Midbrain (tissue), 1 donor: ENCODE measurements around the gene PKP1.

ENCODE experiments used
- DNase-seq: peaks from one replicate; lab custom pipeline; 2025; lab: John Stamatoyannopoulos, UW

The PKP1 gene

DNA sequence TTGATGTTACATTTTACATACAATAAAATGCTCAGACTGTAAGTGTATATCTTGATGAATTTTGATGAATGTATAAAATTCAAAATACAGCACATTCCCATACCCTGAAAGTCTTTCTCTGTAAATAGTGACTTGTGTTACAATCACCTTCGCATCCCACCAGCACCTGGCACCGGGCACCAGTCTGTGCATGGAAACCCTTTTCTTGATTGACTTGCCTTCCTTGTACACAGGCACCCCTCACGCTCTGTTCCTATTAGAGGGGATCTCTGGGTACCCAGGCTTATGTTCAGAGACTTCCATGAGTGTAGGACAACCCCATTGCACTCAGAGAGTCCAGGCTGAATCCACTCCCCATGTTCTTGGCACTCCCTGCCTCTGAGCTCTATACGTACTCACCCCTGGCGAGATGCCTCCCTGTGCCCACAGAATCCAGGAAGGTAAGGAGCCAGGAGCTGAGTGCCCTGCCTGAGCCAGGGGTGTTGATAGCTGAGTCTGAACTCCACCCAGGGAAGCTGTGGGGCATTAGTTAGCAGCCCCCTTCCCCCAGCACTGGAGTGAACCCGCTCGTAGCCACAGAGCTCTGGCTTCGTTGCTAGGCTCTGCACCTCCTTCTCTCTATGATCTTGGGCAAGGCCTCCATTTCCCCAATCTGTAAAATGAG lies 22.5 kb upstream of the PKP1 start:
- no peak for DNase-seq

DNA sequence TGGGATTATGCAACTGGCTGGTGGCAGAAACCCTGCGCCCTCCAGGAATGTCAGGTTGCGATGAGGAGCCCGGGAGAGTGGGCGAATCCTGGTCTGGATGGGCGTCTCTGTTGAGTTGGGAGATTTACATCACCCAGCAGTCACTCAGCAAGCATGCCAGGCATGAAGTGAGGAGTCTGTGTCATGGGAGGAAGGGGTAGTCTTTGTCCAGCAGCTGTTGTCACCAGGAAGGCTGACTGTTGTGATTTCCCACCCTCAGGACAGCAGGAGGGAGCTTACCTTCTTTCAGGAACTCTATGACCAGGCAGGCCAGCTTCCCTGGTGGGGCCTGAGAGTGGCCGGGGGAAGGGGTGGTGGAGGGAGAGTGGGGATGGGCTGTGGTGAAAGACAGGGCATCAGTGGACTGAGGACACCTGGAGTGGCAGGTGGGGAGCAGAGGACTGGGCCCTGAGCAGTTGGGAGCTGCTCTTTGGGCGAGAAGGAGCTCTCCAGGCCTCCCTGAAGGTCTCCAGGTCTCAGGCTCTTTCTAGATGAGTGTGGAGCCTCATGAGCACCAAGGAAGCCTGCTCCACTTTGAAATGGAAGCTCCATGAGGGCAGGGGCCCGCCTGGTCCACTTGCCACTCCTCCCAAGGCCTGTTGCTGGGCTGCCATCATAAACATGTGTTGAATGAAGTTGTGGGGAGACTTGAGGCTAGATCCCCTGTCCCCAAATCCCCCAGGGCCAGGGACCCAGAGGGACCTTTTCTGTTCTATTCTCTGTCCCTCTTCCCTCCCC lies 21.3 kb upstream of the PKP1 start:
- no peak for DNase-seq

DNA sequence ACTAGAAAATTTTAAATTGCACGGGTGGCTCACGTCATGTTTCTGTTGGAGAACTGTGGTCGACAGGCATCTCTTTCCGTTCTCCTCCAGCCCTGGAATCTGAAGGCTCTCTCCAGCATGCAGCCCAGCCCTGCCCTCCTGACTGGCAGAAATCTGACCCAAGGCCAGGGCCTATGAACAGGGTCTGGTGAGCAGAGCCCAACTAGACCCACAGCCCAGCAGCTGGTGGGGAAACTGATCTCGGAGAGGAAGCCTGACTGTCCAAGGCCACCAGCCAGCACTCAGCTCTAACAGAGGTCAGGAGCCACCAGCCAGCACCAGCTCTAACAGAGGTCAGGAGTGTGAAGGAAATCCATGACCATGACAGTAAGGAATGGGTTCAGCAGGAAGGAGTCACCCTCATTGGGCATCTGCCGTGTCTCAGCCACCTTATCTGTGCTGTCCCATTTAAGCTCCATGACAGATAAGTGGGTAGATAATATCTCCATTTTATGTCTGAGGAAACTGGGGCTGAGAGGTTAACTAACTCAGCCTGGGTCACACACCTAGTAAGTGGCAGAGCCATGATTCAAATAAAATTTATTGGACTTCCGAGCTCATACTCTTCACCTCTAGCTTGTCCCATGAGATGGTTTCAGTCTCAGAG lies 20.2 kb upstream of the PKP1 start:
- DNase-seq = no peak

DNA sequence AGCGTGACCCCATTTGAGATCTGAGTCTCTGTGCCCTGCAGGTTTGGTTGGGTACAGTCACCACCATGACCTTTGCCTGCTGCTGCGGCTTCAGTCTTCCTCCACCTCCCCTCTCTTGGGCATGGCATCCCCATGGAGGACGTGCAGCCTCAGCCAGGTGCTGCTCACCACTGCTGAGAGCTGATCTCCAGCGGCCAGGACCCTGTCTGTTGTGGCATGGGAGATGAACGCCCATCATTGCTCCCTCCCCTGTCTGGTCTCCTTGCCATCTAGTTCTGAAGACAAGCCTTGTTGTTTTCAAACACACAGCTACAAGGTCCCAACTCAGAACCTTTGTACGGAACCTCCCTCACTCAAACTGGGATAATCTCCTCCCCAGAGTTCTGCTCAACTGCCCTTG lies 19.2 kb upstream of the PKP1 start:
- DNase-seq = no peak

DNA sequence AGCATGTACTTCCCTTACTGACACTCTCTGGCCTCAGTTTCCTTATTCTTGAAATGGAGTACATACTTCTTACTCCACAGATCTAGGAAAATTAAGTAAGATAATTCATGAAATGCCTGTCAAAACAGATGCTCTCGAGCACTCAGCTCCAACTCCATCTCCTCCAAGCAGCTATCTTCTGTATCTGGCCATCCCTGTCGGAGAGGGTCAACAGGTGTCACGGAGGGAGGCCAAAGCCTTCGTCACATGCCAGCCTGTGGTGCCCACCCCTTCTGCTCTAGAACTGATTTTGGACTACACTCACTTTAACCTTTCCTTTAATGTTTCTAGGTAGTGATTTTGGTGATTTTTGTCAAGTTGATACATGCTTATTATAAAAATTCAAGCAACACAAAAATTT lies 18.8 kb upstream of the PKP1 start:
- no peak for DNase-seq

DNA sequence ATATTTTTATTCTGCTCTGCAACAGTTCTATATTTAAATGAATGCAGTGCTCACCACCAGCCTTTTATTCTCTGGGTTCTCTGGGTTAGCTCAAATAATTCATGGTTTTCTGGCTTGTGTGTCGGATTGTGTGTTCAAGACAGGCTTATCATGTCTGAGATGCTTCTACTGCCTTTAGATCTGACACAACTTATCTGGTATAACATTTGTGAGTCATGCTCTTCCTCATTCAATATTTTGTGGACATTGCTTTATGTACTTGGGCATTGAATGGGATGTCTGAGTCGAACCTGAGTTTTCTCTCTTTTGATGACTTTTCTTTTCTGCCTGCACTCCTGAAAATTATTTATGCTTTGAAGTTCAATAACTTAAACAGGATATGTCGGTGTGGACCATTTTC lies 17.6 kb upstream of the PKP1 start:
- no peak for DNase-seq

DNA sequence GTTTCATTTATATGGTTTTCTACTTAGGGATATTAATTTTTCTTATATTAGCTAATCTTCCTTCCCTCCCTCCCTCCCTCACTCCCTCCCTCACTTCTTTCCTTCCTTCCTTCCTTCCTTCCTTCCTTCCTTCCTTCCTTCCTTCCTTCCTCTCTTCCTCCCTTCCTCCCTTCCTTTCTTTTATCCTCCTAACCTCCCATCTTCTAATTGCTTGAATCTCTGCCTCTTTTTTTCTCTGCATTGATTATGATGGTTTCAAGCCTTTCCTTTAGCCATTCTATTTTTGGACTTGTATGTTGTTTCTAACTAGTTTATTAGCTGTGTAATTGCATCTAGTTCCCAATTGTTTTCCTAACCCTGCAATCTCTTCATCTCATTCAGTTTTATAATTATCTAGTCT lies 17.0 kb upstream of the PKP1 start:
- no peak for DNase-seq

DNA sequence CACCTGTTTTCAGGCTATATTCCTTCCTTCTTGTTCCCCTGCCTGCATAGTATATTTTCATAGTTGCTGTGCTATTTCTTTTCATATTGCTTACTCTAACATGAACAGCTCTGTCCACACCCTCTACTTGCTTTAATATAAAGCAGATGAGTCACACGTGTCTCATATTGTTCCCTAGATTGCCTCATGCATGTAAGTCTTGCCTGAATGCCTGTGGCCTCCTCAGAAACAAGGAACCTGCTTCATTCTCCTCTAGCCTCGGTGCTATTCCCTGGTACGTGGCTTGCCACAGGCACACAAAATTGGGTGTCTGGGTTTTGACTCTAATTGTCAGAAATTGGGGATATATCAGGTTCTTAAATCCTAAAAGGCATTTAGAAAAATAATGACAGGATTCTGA lies 16.5 kb upstream of the PKP1 start:
- no peak for DNase-seq

DNA sequence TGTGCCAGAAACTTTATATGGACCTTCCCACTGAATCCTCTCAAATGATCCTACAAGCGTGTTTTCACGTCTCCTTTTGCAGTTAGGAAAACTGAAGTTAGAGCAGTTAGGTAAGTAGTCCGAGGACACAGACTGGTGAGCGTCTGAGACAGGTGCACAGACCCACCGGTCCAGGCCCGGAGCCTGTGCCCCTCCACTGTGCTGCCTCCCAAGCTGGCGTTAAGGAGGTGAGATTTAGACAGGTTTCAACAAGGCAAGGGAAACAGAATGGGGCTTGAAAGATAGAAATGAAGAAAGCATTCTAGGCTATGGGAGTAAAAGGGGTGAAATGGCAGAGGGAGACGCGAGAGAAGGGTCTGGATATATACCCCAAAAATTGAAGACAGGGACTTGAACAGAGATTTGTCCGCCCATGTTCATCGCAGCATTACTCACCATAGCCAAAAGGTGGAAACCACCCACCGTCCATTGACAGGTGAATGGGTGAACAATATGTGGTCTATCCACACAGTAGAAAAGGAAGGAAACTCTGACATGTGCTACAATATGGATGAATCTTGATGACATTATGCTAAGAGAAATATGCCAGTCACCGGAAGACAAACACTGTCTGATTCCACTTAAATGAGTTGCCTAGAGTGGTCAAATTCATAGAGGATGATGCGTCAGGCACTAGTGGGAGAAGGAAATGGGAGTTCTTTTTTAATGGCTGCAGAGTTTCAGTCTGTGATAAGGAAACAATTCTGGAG lies 15.7 kb upstream of the PKP1 start:
- no peak for DNase-seq

DNA sequence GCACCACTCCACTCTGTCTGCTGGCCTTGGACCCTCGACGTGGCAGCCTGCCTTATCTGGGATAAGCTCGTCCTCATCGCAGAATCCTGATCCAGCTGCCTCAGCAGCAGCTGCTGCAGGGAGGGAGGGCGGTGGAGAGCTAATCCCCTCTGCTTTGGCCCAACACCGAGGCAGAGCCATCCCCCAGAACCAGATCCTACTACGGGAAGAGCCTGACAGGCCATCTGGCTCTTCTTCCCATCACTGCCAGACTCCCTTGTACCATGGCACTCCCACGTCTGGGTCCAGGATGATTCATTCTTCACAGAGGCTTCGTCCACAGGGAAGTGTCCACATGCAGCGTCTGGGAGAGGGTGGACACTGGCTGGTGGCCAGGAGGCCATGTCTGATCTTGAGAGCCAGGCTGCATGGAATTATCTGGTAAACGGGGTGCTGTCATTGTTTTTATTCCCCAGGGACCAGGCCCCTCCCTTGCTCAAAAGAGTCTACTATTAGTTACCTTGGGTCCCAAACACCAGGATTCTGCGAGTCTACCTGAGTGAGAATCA lies 14.6 kb upstream of the PKP1 start:
- no peak for DNase-seq

DNA sequence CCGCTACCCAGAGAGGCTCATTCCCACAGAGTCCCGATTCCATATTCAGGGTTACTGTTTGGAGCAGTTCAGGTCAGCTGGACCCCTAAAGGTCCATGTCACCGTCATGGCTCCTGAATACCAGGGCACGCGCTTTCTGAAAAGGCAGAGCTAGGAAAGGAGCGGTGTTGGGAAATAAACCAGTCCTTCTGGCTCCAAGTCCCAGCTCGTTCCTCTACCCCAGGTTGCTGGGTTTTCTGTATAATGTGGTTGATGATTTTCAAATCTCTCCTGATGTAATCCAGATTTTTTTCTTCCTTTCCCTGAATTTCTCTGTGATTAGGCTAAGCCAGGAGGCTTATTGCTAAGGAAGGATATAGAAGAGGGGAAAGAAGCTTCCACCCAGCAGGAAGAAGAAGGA lies 14.0 kb upstream of the PKP1 start:
- DNase-seq = no peak

DNA sequence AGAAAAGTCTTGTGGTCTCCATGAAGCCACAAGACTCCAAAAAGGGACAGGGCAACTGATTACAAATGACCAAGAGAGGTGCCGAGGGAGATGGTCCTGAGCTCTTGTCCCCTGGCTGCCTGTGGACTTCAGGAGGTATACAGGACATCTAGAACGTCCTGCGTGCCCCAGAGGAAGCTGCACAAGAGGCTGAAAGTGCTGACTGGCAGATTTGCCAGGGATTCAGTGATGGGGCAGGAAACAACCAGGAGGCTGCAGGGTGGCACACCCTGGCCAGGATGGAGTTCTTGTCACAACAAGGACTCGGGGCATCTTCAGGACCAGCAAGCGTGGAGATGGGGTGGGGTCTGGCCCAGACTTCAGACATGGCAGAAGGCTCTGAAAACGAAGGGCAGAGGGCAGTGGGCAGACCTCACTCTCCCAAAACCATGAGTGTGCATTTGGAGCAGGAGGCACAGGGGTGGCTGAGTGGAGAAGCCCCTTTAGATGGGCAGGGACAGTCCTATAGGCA lies 13.4 kb upstream of the PKP1 start:
- no peak for DNase-seq

DNA sequence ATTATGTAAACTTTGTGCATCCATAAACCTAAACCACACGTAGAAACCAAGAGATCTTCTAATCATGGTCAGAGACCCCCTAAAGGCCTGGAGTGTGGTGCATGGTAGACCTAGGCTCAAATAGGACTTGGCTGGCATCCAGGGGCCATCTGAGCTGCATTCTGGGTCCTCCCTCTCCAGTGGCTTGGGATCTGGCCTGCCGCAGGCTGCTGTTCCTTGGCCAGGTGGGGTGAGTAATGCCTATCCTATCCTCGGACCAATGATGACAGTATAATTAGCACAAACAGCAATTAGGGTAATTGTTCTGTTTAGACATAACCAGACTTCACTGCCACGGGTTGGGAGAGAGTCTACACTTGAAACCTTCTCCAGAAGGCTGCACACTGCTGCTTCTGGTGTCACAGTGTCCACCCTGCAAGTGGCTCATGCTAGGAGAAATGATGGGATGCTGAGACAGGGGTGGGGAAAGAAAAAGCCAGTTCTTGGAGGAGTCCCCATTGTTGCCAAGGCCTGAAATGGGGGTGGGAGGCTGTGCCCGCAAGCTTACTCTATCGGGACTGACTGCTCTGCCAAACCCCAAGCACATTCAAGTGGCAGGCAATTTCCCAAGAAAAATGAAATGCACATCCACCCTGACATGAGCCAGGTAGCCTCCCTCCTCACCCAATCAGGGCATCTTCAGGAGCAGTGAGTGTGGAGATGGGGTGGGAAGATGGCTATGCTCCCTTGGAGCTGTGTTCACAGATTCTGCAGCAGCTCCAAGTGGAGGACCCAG lies 12.5 kb upstream of the PKP1 start:
- no peak for DNase-seq

DNA sequence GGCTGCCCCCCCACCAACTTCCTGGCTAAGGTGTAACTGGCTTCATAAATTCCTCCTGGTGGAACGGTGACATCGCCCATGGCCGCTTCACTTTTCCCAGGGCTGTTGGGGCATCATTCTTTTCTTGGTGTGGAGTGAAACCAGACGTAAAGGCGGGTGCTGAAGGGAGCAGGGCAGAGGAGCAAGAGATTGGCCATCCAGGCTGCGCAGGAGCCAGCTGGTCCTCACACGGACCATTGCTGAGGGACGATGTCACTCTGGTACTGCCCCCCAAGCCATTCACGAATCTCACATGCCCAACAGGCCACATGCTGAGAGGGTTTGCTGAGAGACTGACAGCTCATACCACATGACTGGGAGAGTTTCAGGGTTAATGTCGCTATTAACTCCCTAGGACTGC lies 10.5 kb upstream of the PKP1 start:
- no peak for DNase-seq

DNA sequence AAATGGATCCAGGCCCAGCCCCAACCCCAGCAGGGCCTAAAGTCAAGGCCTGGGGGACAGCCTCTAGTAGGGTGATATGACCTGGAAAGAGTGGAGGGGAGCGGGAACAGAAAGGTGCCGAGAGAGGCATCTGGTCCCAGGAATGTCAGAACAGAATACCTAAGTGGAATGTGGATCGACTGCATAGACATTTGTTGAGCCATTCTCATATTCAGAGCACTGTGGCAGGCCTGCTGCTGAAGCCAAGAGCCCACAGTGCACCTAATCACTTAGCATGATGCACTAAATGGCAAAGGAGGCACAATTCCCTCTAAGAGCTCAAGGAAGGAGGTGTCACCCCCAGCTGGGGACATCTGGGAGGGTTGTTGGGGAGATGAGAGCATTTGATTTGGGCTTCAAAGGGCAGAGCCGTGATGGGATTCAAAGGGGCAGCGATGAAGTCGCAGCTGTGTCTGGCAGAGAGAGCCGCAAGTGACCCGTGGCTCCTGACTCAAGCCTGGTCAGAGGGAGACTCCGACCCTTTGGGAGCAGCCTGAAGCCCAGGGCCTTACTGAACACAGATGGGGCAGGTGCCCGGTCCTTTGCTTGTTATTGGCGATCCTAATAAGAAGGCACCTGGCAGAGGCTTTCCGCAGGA lies 8.6 kb upstream of the PKP1 start:
- no peak for DNase-seq

DNA sequence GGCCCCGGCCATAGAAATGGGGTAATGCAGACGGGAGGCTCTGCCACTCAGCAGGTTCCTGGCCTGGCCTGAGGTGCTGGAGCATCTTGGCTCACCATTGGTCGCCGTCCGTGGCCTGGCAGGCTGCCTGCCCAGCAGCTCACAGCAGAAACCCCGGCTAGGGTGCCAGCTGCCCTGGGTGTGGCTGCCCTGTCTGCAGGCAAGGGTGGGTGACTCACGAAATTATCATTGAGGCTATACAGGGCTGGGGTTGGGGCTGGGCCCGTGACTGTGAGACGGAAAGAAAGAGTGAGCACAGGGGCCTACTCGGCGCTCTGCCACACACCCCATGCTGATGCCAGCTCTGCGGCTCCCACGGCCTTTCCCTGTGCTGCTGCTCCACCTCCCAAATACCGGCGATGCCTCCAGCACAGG lies 8.0 kb upstream of the PKP1 start:
- no peak for DNase-seq

DNA sequence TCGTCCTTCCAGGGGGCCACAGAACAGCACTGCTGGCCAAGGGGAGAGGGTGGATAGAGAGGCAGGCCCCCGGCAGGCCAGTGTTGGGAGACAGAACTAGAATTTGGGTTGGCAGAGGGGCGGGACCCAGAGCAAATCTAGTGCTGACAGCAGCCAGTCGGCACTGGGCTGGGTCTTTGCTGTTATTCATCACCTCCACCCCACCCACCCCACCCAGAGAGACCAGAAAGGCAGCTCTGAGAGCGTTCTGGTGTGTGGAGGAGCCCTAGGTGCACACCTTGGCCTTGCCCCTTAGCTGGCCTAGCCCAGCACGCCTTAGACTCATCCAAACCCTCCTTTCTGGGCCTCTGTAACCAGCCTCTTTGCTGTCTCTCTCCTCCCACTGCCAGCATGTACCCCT lies 6.4 kb upstream of the PKP1 start:
- no peak for DNase-seq

DNA sequence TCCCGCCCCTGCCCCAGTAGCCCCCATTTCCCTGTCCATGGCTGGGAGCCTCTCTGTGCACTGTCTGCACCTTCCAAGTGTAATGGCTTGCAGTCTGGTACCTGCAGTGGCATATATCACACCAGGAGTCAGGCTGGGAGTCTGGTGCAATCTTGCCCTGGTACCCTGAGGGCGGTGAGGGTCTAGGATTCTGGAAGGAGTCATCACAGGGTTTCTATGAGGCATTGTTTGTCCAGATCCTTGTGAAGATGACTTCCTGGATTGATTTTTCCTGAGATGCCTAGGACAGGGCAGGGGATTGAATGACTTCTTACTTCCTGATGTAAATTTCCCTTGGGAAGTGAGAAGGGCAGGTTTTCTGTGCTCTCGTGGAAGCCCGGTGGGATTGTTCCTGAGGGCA lies 5.9 kb upstream of the PKP1 start:
- no peak for DNase-seq

DNA sequence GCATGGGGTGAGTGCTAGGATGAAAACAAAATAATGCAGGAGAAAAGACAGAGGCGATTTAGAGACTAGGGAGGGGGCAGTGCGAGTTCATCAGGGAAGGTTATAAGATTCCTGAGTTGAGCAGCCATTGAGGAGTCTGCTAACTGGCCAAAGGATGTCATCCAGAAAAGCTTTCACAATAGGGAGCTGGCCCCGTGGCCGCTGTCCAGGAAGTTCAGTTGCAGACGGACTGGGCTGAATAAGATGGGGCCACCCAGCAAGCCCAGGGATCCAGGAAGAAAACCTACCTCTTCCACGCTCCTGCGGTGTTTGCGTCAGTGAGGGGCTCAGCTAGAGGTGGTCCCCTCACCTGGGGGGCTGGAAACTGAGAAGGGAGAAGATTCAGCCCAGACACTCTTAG lies 4.0 kb upstream of the PKP1 start:
- peak; percentile 3 for DNase-seq

DNA sequence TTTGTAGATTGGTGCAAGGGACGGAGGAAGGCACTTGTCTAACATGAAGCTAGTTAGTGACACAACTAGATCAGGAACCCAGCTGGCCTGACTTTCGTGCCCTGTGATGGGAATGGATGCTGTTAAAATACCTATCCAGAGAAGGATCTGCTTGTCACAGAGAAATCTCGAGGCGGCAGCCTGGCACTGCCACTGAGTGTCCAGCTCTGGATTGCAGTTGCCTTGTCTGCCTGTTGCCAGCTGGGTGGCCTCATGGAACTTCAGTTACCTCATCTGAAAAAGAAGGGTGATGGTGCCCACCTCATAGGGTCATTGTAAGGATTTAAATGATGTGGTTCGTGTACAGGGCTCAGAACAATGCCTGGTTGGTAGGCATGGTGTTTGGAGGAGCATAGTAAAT lies 2.4 kb upstream of the PKP1 start:
- no peak for DNase-seq

DNA sequence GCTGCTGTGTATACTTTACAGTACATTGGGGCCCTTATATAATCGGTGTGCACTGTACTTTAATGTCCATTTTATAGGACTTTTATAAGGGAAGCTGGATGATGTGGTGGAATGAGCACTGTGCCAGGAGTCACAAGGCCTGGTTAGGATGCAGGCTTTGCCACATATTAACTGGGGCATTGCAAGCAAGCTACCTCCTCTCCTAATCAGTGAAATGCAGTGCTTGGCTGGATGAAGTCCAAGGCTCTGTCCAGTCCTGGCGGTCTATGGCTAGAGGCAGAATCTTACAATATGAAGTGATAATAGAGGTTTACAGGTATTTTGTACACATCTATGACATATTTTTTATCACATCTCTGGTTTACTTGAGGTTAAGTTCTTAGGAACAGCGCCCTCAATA lies 1.7 kb upstream of the PKP1 start:
- DNase-seq = no peak
